Measurements from ENCODE around the gene TRPC4AP.
A peak's percentile ranks its signal among the peaks of the same experiment; 100 is the strongest.

TRPC4AP gene

GRCh38 chr20:35131934-35132333, 39.3 kb upstream of the TRPC4AP start:
- no peak for TF ChIP-seq CTCF (IDR thresholded peaks at IDR 0.05)
- Histone ChIP-seq H3K27ac (no peak overlapping the region), H3K4me3 (no peak overlapping the region)
- no peak for DNase-seq (ENCODE audit: low spot score)

GRCh38 chr20:35129647-35130069, 37.1 kb upstream of the TRPC4AP start:
- TF ChIP-seq CTCF (IDR thresholded peaks at IDR 0.05), result no peak
- no peak for DNase-seq (ENCODE audit: low spot score)
- no peak overlapping the region for H3K4me3 ChIP-seq
- H3K27ac ChIP-seq, result no peak overlapping the region

- Histone ChIP-seq H3K4me3 (no peak overlapping the region), H3K27ac (no peak overlapping the region)
- no peak for DNase-seq (ENCODE audit: low spot score)
- TF ChIP-seq CTCF (IDR thresholded peaks at IDR 0.05), result no peak
Measured at GRCh38 chr20:35125753-35126152, 33.1 kb upstream of the TRPC4AP start.

GRCh38 chr20:35122756-35123405, 30.3 kb upstream of the TRPC4AP start:
- Histone ChIP-seq H3K27ac (no peak overlapping the region), H3K4me3 (no peak overlapping the region)
- no peak for DNase-seq (ENCODE audit: low spot score)
- no peak for TF ChIP-seq CTCF (IDR thresholded peaks at IDR 0.05)

GRCh38 chr20:35121186-35121585, 28.6 kb upstream of the TRPC4AP start:
- no peak for DNase-seq (ENCODE audit: low spot score)
- TF ChIP-seq CTCF (IDR thresholded peaks at IDR 0.05), result no peak
- Histone ChIP-seq H3K4me3 (no peak overlapping the region), H3K27ac (peak overlapping the region in 1 of 2 donors; percentile 36)

- Histone ChIP-seq H3K4me3 (no peak overlapping the region), H3K27ac (peak overlapping the region; percentile 62 to 78)
- no peak for DNase-seq (ENCODE audit: low spot score)
- TF ChIP-seq CTCF (IDR thresholded peaks at IDR 0.05), result no peak
Measured at GRCh38 chr20:35120012-35120701, 27.6 kb upstream of the TRPC4AP start.

GRCh38 chr20:35117629-35118028, 25.0 kb upstream of the TRPC4AP start:
- TF ChIP-seq CTCF (IDR thresholded peaks at IDR 0.05), result no peak
- Histone ChIP-seq H3K4me3 (no peak overlapping the region), H3K27ac (peak overlapping the region; percentile 8 to 74)
- no peak for DNase-seq (ENCODE audit: low spot score)
